ENCODE data around the gene SBF2.

The SBF2 gene

GRCh38 chr11:10032935-10033334, 261.1 kb downstream of the SBF2 start:
- Histone ChIP-seq H3K4me3 (ENCODE audit: low read length) (no peak overlapping the region), H3K36me3 (ENCODE audit: control insufficient read depth, low read depth, low read length) (no peaks in the 10 kb centered on the region), H3K27ac (ENCODE audit: low read length) (no peak overlapping the region), H3K9me3 (ENCODE audit: control insufficient read depth, low read depth, low read length) (no peaks in the 10 kb centered on the region), H3K27me3 (ENCODE audit: control insufficient read depth, insufficient read depth, low read length) (no peaks in the 10 kb centered on the region), H3K9ac (ENCODE audit: low read length) (no peak overlapping the region), H3K4me1 (ENCODE audit: control insufficient read depth, low read depth, low read length) (no peaks in the 10 kb centered on the region)

GRCh38 chr11:10030122-10030490, 263.9 kb downstream of the SBF2 start:
- no peaks in the 10 kb centered on the region for H3K36me3 ChIP-seq (ENCODE audit: control insufficient read depth, low read depth, low read length)
- H3K9me3 ChIP-seq (ENCODE audit: control insufficient read depth, low read depth, low read length) = no peaks in the 10 kb centered on the region
- no peak overlapping the region for H3K4me3 ChIP-seq (ENCODE audit: low read length)
- no peak overlapping the region for H3K9ac ChIP-seq (ENCODE audit: low read length)
- no peak overlapping the region for H3K27ac ChIP-seq (ENCODE audit: low read length)
- H3K4me1 ChIP-seq (ENCODE audit: control insufficient read depth, low read depth, low read length) = no peaks in the 10 kb centered on the region
- H3K27me3 ChIP-seq (ENCODE audit: control insufficient read depth, insufficient read depth, low read length) = no peaks in the 10 kb centered on the region

- Histone ChIP-seq H3K4me3 (ENCODE audit: low read length) (no peak overlapping the region), H3K9ac (ENCODE audit: low read length) (no peak overlapping the region), H3K9me3 (ENCODE audit: control insufficient read depth, low read depth, low read length) (no peaks in the 10 kb centered on the region), H3K36me3 (ENCODE audit: control insufficient read depth, low read depth, low read length) (no peaks in the 10 kb centered on the region), H3K4me1 (ENCODE audit: control insufficient read depth, low read depth, low read length) (peaks cover 1% of the 10 kb centered on the region), H3K27ac (ENCODE audit: low read length) (no peak overlapping the region), H3K27me3 (ENCODE audit: control insufficient read depth, insufficient read depth, low read length) (no peaks in the 10 kb centered on the region)
These were observed 264.5 kb downstream of the SBF2 start for GRCh38 chr11:10029386-10030121.

GRCh38 chr11:10026514-10026913, 267.5 kb downstream of the SBF2 start:
- no peak overlapping the region for H3K4me3 ChIP-seq (ENCODE audit: low read length)
- H3K27me3 ChIP-seq (ENCODE audit: control insufficient read depth, insufficient read depth, low read length) = no peaks in the 10 kb centered on the region
- no peak overlapping the region for H3K9ac ChIP-seq (ENCODE audit: low read length)
- H3K9me3 ChIP-seq (ENCODE audit: control insufficient read depth, low read depth, low read length) = no peaks in the 10 kb centered on the region
- H3K36me3 ChIP-seq (ENCODE audit: control insufficient read depth, low read depth, low read length) = no peaks in the 10 kb centered on the region
- H3K27ac ChIP-seq (ENCODE audit: low read length) = no peak overlapping the region
- peaks cover 8% of the 10 kb centered on the region for H3K4me1 ChIP-seq (ENCODE audit: control insufficient read depth, low read depth, low read length)

- H3K4me3 ChIP-seq (ENCODE audit: low read length) = no peak overlapping the region
- H3K27ac ChIP-seq (ENCODE audit: low read length) = no peak overlapping the region
- H3K36me3 ChIP-seq (ENCODE audit: control insufficient read depth, low read depth, low read length) = no peaks in the 10 kb centered on the region
- no peaks in the 10 kb centered on the region for H3K27me3 ChIP-seq (ENCODE audit: control insufficient read depth, insufficient read depth, low read length)
- H3K4me1 ChIP-seq (ENCODE audit: control insufficient read depth, low read depth, low read length) = peaks cover 23% of the 10 kb centered on the region
- no peak overlapping the region for H3K9ac ChIP-seq (ENCODE audit: low read length)
- H3K9me3 ChIP-seq (ENCODE audit: control insufficient read depth, low read depth, low read length) = no peaks in the 10 kb centered on the region
These were observed 270.8 kb downstream of the SBF2 start for GRCh38 chr11:10023212-10023611.

GRCh38 chr11:10022764-10023163, 271.3 kb downstream of the SBF2 start:
- H3K9ac ChIP-seq (ENCODE audit: low read length) = no peak overlapping the region
- H3K27ac ChIP-seq (ENCODE audit: low read length) = no peak overlapping the region
- H3K4me3 ChIP-seq (ENCODE audit: low read length) = no peak overlapping the region
- H3K36me3 ChIP-seq (ENCODE audit: control insufficient read depth, low read depth, low read length) = no peaks in the 10 kb centered on the region
- peaks cover 23% of the 10 kb centered on the region for H3K4me1 ChIP-seq (ENCODE audit: control insufficient read depth, low read depth, low read length)
- H3K27me3 ChIP-seq (ENCODE audit: control insufficient read depth, insufficient read depth, low read length) = no peaks in the 10 kb centered on the region
- H3K9me3 ChIP-seq (ENCODE audit: control insufficient read depth, low read depth, low read length) = no peaks in the 10 kb centered on the region

GRCh38 chr11:10021563-10021962, 272.5 kb downstream of the SBF2 start:
- Histone ChIP-seq H3K27me3 (ENCODE audit: control insufficient read depth, insufficient read depth, low read length) (no peaks in the 10 kb centered on the region), H3K4me3 (ENCODE audit: low read length) (no peak overlapping the region), H3K4me1 (ENCODE audit: control insufficient read depth, low read depth, low read length) (peaks cover 23% of the 10 kb centered on the region), H3K9ac (ENCODE audit: low read length) (no peak overlapping the region), H3K9me3 (ENCODE audit: control insufficient read depth, low read depth, low read length) (no peaks in the 10 kb centered on the region), H3K27ac (ENCODE audit: low read length) (no peak overlapping the region), H3K36me3 (ENCODE audit: control insufficient read depth, low read depth, low read length) (no peaks in the 10 kb centered on the region)

GRCh38 chr11:10019906-10020682, 273.9 kb downstream of the SBF2 start:
- H3K9ac ChIP-seq (ENCODE audit: low read length) = no peak overlapping the region
- H3K27me3 ChIP-seq (ENCODE audit: control insufficient read depth, insufficient read depth, low read length) = no peaks in the 10 kb centered on the region
- H3K9me3 ChIP-seq (ENCODE audit: control insufficient read depth, low read depth, low read length) = no peaks in the 10 kb centered on the region
- H3K4me1 ChIP-seq (ENCODE audit: control insufficient read depth, low read depth, low read length) = peaks cover 23% of the 10 kb centered on the region
- no peaks in the 10 kb centered on the region for H3K36me3 ChIP-seq (ENCODE audit: control insufficient read depth, low read depth, low read length)
- no peak overlapping the region for H3K27ac ChIP-seq (ENCODE audit: low read length)
- H3K4me3 ChIP-seq (ENCODE audit: low read length) = no peak overlapping the region

GRCh38 chr11:10017911-10018310, 276.1 kb downstream of the SBF2 start:
- Histone ChIP-seq H3K9me3 (ENCODE audit: control insufficient read depth, low read depth, low read length) (no peaks in the 10 kb centered on the region), H3K4me3 (ENCODE audit: low read length) (no peak overlapping the region), H3K36me3 (ENCODE audit: control insufficient read depth, low read depth, low read length) (no peaks in the 10 kb centered on the region), H3K9ac (ENCODE audit: low read length) (no peak overlapping the region), H3K27me3 (ENCODE audit: control insufficient read depth, insufficient read depth, low read length) (no peaks in the 10 kb centered on the region), H3K27ac (ENCODE audit: low read length) (no peak overlapping the region), H3K4me1 (ENCODE audit: control insufficient read depth, low read depth, low read length) (peaks cover 19% of the 10 kb centered on the region)

GRCh38 chr11:10017050-10017449, 277.0 kb downstream of the SBF2 start:
- H3K9me3 ChIP-seq (ENCODE audit: control insufficient read depth, low read depth, low read length) = no peaks in the 10 kb centered on the region
- no peak overlapping the region for H3K27ac ChIP-seq (ENCODE audit: low read length)
- H3K36me3 ChIP-seq (ENCODE audit: control insufficient read depth, low read depth, low read length) = no peaks in the 10 kb centered on the region
- no peaks in the 10 kb centered on the region for H3K27me3 ChIP-seq (ENCODE audit: control insufficient read depth, insufficient read depth, low read length)
- peaks cover 19% of the 10 kb centered on the region for H3K4me1 ChIP-seq (ENCODE audit: control insufficient read depth, low read depth, low read length)
- H3K9ac ChIP-seq (ENCODE audit: low read length) = no peak overlapping the region
- no peak overlapping the region for H3K4me3 ChIP-seq (ENCODE audit: low read length)

GRCh38 chr11:10012068-10012467, 282.0 kb downstream of the SBF2 start:
- no peaks in the 10 kb centered on the region for H3K27me3 ChIP-seq (ENCODE audit: control insufficient read depth, insufficient read depth, low read length)
- no peak overlapping the region for H3K4me3 ChIP-seq (ENCODE audit: low read length)
- H3K4me1 ChIP-seq (ENCODE audit: control insufficient read depth, low read depth, low read length) = no peaks in the 10 kb centered on the region
- no peak overlapping the region for H3K27ac ChIP-seq (ENCODE audit: low read length)
- H3K9ac ChIP-seq (ENCODE audit: low read length) = no peak overlapping the region
- H3K9me3 ChIP-seq (ENCODE audit: control insufficient read depth, low read depth, low read length) = peaks cover 3% of the 10 kb centered on the region
- H3K36me3 ChIP-seq (ENCODE audit: control insufficient read depth, low read depth, low read length) = no peaks in the 10 kb centered on the region
